Inferior parietal cortex (tissue), 1 donor: ENCODE measurements around the gene PAPPA.

Experiments used
- DNase-seq: peaks from one replicate; pipeline ENCODE4 v3.0.0-alpha.2; 2016; ENCODE audit errors: extremely low spot score

Gene PAPPA

DNA sequence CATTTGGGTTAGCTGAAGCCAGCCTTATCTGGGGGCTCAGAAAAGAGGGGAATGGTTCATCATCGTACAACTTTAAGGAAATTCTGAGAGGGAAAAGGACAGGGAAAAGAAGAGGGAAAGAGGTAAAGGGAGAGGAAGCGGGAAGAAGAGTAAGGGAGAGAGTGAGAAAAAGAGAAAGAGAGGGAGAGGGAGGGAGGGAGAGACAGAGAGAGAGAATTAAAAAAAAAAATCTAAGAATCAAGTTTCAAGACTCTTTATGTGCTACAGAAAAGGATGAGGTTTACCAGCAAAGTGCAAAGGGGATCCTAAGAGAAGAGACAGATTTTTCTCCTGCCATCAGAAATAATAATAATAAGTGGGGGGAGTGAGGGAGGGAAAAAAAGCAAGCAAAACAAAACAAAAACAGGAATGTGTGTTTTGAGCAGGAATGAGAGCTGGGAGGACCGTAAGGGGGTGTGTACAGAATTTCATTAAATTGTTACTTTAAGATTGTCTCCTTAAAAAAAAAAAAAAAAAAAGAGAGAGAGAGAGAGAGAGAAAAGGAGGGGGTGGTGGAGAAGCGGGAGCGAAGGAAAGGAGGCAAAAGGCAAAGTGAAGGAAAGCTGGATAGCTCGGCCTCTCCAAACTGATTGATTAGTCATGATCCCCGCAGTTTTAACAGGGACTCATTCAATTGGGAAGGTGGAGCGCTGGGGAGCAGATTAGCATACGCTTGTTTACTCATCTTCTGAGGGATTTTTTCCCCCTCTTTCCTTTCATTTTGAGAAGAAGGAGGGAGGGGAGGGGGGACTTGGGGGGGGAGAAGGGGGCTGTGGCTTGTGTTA, 438 bp upstream of the PAPPA start:
- no peak for DNase-seq

DNA sequence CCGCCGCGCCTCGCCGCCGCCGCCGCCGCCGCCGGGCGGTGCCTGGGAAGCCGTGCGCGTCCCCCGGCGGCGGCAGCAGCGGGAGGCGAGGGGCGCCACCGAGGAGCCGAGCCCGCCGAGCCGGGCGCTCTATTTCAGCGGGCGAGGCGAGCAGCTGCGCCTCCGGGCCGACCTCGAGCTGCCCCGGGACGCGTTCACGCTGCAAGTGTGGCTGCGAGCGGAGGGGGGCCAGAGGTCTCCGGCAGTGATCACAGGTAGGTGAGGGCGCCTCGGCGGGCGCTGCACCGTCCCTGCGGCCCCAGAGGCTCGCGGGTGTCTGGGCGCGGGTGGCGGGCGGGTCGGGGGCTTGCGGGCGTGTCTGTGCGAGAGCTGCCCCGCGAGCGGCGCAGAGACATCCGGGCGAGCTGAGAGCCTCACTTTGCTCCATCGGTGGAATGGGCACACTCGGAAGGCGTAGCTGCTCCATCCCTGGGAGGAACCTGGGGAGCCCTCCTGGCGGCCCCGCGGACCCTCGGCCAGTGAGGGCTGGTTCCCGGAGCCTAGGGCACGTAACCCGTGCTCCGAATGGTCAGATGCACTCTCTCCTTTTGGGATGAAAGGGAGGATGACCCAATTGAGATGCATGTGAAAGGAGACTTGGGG, 864 bp downstream of the PAPPA start:
- DNase-seq: no peak

DNA sequence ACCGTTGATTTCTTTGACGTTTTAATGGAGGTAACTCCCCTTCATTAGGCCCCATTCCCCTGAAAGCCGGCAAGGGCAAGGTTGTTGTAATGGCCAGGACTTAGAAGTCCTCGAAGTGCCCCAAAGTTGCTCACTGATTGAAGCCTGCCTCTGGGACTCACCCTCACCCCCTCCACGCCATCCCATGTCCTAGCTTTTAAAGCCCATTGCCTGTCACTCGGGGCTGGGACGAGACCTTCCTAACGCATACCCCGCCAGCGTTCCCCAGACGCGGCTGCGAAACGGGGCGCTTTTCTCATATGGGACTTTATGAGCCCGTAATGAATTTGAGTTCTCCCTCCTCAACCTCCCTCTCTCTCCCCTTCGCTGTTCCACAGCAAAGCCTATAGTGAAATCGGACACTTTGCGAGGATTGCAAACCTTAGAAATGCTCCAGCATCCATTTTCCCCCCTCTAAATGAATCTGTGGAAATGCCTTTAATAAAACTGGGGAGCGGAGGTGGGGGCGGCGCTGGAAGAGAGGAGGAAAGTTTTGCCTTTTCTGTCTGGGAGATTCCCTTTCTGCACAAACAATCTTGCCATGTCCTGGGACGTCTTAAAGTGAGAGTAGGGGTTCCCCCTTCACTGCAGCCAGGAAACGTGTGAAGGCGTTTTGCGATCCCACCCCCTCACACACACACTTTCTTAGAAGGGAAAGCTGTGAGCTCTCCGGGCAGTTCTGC, 1.5 kb downstream of the PAPPA start:
- no peak for DNase-seq

DNA sequence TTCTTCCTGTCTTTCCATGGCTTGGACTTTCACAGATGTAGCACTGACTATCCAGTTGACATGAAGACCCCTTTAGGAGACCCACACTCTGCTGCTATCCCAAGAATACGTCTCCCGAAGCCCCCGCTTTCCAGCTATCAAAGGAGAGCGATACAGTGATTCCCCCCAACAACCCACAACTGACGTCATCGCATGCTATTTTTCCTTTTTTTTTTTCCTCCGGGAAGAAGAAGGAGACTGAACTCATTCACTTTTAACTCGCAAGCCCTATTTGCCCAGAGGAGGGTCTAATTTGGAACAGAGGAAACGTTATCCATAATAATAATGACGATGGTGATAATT, 2.1 kb downstream of the PAPPA start:
- no peak for DNase-seq

DNA sequence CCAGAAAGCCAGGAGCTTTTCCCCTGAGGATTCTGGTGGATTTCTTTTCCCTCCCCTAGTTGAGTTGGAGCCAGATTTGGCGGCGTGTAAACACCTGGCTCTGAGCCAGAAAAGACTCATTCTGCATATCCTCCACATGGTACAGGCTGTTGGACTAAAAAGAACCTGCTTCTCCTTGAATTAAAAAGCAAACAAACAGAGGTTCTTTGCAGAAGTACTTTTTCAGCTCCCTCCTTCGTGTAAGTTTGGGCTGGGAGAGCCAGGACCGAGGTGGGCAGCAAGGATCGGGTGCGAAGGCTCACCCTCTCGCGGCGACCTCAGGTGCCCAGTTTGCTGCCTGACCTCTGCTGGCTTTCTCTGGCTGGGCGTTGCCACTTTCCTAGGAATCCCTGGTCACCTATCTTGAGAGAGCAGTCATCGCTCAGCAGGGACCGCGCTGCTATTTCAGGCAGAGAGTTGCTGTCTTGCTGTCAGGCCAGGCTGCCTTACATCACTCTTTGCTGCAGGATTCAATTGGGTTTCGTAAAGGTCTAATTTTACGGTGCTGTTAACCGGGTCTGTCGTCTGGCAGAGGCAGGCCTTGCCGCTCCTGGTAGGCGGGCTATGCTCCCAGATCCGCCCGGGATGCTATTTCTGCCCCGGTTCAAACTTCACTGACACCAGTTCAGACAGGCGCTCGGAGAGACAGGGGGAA, 3.2 kb downstream of the PAPPA start:
- DNase-seq: no peak

DNA sequence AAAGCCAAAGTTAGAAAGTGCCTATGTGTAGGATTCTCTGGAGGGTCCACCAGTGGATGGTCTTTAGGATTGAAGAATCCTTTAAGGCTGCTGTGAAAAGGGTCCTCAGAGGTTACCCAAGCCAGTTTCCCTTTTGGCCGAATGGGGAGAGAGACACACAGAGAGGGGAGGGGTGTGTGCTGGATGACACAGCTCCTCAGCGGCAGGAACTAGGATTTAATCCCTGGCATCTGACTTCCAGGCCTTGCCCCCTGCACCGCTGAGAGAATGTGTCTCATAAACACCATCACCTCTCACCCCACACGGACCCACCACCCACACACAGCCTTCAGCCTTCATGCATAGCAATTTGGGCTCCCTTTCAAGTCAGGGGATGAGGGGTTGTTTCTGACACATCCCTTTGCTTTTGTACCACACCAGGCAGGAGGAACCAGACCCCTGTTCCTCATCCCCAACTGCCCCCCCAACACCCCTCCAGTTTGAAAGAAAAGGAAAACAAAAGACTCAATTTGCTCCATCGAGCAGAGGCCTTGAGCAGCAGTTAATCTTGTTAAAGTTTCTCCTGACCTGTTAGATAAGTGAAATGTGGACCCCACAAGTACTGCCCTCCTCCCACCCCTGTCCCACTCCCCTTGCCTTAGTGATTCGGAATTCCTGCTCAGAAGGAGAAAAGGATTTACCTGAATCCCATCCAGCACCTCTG, 4.0 kb downstream of the PAPPA start:
- no peak for DNase-seq

DNA sequence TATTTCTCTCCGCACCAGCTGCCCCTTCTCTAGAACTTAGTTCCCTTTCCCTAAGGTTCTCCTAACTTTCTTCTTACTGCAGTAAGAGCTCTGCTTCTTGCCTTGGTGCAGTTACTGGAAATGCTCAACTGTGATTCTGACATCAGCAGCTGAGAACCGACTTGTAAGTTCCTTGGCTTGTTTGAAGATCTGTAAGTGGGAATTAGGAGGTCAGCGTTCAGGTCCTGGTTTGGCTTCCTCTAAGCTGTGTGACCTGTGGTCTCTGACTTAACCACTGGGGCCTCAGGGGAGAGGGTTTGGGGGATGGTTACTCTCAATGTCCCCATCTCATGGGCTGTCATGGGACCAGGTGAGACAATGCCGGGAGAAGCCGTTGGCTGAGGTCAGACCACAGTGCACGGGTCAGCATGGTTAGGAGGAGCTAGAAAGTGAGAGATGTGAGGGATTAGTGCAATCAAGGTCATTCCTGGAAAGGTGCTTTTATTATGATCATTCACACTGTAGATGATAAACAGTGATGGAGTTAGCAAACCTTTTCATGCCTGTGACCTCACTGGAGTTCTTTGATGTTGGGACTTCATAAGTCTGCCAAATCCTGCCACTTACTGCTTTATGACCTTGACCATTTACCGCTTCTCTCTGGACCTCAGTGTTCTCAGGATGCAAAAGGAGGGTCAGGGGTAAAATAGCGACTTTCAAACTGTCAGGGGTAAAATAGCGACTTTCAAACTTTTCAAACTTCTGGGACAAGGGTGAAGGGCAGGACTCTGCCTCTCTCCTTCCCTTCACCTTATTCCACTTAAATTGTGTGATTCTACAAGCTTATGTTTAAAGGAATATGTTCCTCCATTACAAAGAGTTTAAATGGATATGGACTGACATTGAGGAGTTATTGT, 7.3 kb downstream of the PAPPA start:
- no peak for DNase-seq

DNA sequence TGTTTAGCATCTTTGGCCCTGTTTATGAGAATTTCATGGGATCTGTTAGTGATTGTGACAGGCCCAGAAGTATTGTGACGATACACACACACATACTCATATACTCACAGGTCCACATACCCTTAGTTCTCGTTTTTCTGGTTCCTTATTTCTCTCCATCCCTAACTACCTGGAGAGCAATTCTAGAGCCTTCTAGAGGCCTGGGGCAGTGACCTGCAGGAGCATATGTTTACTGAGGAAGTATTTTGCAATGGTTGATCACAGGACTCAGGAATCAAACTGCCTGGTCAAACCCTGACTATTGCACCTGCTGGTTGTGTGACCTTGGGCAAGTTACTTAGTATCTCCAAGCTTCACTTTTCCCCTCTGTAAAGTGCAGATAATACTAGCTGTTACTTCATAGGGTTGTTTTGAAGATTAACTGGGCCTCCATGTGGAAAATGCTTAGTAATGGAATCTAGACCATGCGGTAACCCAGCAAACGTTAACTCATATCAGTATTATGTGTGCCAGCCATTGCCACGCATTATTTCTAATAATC, 8.7 kb downstream of the PAPPA start:
- no peak for DNase-seq

DNA sequence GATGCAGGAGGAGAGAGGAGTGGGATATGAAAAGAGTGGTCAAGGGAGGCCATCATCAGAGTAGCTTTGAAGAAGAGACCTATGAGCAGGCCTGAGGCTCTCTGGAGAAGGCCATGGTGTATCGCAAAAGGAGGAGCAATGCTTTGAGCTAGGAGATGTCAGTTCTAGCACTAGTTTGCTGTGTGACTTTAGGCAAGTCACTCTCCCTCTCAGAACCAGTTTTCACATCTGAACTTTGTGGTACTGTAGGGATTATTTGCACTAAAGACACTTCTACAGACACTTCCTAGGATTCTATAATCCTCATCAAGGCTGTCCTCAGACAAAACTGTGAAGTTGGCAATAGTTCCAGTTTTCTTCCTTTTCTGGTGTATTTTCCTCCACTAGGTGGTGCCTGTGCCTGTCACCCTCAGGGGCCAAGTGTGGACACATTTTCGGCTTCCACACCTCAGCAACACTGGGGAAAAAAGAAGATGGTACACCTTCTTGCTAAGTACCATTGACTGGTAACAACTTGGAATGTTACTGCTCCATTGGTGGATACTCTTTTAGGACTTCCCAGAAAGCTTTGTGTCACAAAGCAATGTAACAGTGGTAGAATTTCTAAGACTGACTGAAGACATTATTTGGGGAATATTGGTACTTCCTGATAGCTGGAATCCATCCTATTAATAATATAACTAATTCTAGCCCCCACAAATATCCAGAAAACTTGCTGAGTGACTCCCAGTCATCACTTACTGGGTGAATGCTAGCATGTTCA, 9.9 kb downstream of the PAPPA start:
- DNase-seq: no peak

DNA sequence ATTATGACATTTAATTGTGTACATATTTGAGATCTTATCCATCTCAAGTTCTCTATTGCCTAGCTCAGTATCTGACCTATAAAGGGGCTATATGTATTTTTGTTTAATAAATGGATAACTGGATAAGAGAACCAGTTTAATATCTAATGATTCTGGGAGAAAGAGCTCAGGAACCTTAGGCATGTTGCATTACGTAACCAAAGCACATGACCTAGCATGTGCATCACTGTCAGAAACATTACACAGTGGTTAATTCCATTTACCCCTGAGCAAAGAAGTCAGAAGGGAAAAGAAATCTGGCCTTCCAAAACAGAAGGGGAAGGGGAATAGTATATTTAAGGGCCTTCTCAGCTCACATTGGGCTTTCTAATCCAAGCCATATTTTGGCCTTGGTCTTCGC, 12.3 kb downstream of the PAPPA start:
- no peak for DNase-seq

DNA sequence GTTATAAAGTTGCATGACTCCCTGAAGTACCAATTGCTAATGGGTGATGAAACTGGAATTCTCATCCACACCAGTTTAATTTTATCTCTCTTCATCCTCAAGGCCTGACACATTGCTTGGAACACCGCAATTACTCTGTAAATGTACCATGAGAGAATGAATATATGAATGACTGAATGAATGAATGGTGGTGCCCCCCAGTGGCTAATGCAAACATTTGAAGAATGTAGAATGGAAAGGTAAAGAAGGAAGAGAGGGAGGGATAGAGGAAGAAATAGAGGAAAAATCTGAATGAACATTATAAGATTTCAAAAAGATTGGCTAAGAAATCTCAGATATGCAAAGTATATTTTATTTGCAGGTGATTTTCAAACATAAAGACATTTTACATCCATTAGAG, 13.1 kb downstream of the PAPPA start:
- DNase-seq: no peak

DNA sequence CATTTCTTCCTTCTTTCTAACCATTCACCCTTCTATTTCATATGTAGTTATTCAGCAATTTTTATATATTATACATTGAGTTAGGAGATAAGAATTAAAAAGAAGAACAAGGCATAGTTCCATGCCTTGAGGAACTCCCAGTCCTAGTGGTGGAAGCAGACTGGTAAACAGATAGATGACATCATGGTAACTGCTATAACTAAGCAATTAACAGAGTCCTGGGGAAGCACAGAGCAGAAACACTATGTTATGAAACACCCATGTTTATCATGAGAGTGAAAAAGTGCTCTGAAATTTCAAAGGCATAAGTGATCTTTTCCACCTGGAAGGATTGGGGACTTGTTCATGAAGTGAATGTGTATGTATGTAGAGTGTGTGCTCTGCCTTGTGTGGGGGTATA, 14.6 kb downstream of the PAPPA start:
- no peak for DNase-seq

DNA sequence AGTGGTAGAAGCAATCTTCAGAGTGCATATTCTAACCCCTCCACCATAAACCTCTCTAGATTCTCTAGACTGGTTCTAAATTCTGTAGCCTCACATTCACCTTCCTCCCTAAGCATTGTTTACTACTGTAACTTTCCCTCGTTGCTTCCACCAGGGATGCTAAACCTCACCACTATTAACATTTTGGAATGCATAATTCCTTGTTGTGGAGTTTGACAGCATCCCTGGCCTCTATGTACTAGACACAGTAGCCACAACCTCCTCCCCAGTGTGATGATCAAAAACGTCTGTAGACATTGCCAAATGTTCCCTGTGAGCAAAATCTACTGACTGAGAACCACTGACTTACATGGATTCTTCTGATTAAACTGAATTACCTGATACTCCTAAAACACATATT, 18.6 kb downstream of the PAPPA start:
- no peak for DNase-seq

DNA sequence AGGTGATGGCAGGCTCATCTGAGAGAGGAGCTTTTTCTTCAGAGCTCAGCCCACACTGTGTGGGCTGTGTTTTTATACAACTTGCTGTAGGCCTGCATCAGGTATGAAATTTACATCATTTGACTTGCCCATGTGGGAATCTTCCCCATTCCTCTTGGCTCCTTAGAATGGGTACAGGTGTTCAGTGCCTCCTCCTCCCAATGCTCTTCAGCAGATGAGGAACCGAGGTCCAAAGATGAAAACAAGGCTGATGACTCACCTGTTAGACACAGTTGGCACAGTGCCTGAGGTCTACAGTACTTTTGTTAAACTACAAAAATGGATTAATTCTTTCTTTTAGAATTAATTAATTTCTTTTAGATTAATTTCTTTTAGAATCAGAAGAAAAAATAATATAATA, 20.8 kb downstream of the PAPPA start:
- DNase-seq: no peak

DNA sequence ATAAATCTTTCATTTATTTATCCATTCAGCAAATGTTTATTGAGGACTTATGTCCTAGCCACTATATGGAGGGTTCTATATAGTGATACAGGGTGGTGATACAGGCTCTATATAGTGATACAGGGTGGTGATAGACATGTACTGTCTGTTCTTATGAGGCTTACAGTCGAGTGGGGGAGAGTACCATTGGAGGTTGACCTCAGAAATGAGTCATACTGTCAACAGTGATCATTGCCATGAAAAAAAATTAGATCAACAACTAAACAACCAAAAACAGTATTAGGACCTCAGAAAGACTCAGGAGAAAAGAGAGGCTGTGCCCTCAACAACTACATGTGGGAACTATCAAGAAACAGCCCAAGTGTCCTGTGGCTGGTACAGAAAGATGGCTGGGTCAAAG, 22.0 kb downstream of the PAPPA start:
- no peak for DNase-seq

DNA sequence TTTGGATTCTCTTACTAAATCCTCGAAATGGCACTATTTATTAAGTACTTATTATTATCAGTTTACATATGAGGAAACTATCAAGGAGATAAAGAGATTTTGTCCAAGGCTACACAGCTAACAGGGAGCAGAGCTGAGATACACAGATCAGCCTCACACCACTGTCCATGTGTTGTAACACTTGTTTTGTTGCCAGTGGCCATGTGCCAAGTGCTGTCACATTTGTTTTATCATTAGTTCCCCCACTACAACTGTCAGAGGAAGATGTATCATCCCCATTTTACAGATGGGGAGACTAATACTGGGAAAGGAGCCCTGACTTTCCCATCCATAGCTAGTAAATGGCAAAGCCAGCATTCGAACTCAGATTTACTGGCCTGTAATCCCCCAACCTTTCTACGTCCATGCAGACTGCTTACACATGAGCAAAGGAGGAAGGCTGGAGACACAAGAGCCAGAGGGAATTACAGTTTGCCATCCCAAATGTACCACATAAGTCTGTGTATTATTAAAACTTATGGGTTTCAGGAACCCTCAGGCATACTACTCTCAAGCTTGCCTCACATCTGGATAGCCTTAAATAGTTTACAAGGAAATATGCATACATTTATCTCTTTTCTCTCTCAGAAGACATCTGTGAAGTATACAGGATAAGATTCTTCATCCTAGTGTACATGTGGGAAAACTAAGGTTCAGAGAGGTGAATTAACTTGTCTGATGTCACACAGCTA, 25.1 kb downstream of the PAPPA start:
- no peak for DNase-seq

DNA sequence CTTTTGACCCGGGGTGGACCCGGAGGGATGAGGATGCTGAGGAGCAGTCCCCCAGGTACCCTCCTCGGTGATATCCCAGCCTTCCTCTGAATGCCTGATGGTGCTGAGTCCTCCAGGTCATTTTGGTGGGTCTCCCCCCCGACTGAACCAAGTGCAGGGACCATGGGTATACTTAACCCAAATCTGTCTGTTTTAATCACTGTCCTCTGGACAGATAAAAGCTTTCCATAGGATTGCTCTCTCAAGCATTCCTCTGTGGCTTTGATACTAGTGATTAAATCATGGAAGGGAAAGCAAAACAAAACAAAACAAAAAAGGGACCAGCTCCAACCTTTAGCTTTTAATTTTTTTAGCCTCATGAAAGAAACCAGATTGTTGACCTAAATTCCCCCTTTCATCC, 26.0 kb downstream of the PAPPA start:
- no peak for DNase-seq

DNA sequence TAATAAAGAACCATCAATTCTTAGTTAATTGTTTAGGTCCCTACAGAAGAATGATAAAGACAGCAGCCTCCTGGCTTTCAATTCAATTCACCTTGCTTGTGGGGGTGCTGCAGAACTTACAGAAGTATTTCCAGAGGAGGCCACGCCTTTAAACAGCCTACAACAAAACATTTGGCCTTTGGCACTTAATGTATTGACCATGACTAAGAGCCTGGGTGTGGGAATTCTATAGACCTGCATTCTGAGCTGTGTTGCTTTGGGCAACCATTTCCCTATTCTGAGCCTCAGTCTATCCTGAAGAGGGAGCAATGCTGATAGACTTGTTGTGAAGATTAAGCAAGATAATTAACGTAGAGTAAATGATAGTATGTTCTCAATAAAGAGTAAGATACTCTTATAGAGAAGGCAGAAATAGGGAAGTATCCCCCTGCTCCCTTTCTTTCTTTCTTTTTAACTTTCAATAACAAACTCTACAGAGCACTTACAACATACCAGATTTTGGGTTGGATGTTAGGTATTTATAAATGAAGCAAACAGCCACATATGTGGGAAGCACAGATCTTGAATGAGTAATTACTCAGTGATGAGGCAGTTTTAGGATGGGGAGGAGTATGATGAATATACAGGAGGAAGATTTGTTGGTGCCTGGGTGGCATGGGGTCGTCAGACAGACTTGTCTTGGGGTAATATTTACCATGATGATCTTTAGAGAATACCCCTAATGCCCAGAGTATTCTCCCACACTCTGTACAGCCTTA, 28.4 kb downstream of the PAPPA start:
- DNase-seq: no peak
